ENCODE data around the gene MCTP1. TPM values are rescaled to one million over a fixed set of nuclear protein-coding genes. Genes with fewer than 3 reads are reported as not detected.

The MCTP1 gene
- polyA plus RNA-seq, 3 donors = 34.4 to 72.9 (median 55.5) TPM

- intact Hi-C loops (cut with micrococcal nuclease) = loop anchor here in 1 of 2 donors (10.0 kb wide), 1 partner anchor 63 kb away; no protein-coding TSS in a partner anchor
- H3K4me3 Mint-ChIP-seq = peak overlapping the region; percentile 62 to 79
- no peaks in the 10 kb centered on the region for H3K27me3 ChIP-seq (ENCODE audit: control insufficient read depth in 2 of 2, insufficient read depth in 2 of 2, low read length in 2 of 2)
- peak overlapping the region in 1 of 3 experiments; percentile 51 for H3K4me3 ChIP-seq (replicated peaks in 1 of 3; ENCODE audit: low read depth in 2 of 3, low read length in 3 of 3)
- H3K27me3 Mint-ChIP-seq (ENCODE audit: low read depth in 3 of 3) = peaks cover 0 to 1% (median 0%) of the 10 kb centered on the region in 3 donors
- no peaks in the 10 kb centered on the region for H3K79me2 ChIP-seq (ENCODE audit: insufficient read depth, low read length)
- H3K9ac ChIP-seq (ENCODE audit: insufficient read depth, low read length, poor library complexity, severe bottlenecking) = no peak overlapping the region
- peaks cover 30% of the 10 kb centered on the region for H3K4me1 Mint-ChIP-seq
- H3K4me2 ChIP-seq (replicated peaks; ENCODE audit: extremely low read depth, low read length, poor library complexity, severe bottlenecking) = peak overlapping the region; percentile 45
- peaks cover 0 to 8% (median 7%) of the 10 kb centered on the region in 7 donors for H3K9me3 Mint-ChIP-seq
- peak overlapping the region; percentile 74 for H2AFZ ChIP-seq (ENCODE audit: insufficient read depth, low read depth, low read length, poor library complexity, severe bottlenecking)
- no peaks in the 10 kb centered on the region for H3K36me3 ChIP-seq (replicated peaks in 1 of 2; ENCODE audit: control insufficient read depth in 1 of 2, insufficient read depth in 2 of 2, low read length in 2 of 2)
- peak overlapping the region; percentile 74 to 89 (median 85) for H3K27ac Mint-ChIP-seq
- no peaks in the 10 kb centered on the region for H3K36me3 Mint-ChIP-seq
- peak in 1 of 3 donors; percentile 55 for DNase-seq
- no peak for TF ChIP-seq CTCF (IDR thresholded peaks at IDR 0.05)
- H3K4me1 ChIP-seq (ENCODE audit: control insufficient read depth in 1 of 2, insufficient read depth in 2 of 2, low read length in 2 of 2) = peaks cover 14 to 24% of the 10 kb centered on the region in 2 donors
- no peaks in the 10 kb centered on the region for H4K20me1 ChIP-seq (ENCODE audit: insufficient read depth, low read length)
- WGBS (ENCODE audit: insufficient coverage) = 0% methylated on average over 1 of the region's 7 CpGs
- H3K9me3 ChIP-seq (replicated peaks in 1 of 2; ENCODE audit: control insufficient read depth in 1 of 2, insufficient read depth in 1 of 2, low read length in 2 of 2) = peaks cover 0 to 4% of the 10 kb centered on the region in 2 donors
- peak overlapping the region; percentile 24 to 68 for H3K27ac ChIP-seq (ENCODE audit: low read depth in 1 of 2, low read length in 2 of 2)
These were observed 197.0 kb downstream of the MCTP1 start for GRCh38 chr5:95087816-95088317.

GRCh38 chr5:95086927-95087815, 197.7 kb downstream of the MCTP1 start:
- H3K4me3 Mint-ChIP-seq = peak overlapping the region; percentile 62 to 79
- Histone ChIP-seq H3K36me3 (replicated peaks in 1 of 2; ENCODE audit: control insufficient read depth in 1 of 2, insufficient read depth in 2 of 2, low read length in 2 of 2) (no peaks in the 10 kb centered on the region), H4K20me1 (ENCODE audit: insufficient read depth, low read length) (no peaks in the 10 kb centered on the region), H3K4me2 (replicated peaks; ENCODE audit: extremely low read depth, low read length, poor library complexity, severe bottlenecking) (peak overlapping the region; percentile 45), H3K4me1 (ENCODE audit: control insufficient read depth in 1 of 2, insufficient read depth in 2 of 2, low read length in 2 of 2) (peaks cover 20 to 30% of the 10 kb centered on the region in 2 donors), H3K27ac (ENCODE audit: low read depth in 1 of 2, low read length in 2 of 2) (peak overlapping the region; percentile 24 to 68), H3K4me3 (replicated peaks in 1 of 3; ENCODE audit: low read depth in 2 of 3, low read length in 3 of 3) (peak overlapping the region in 2 of 3 experiments; percentile 8 to 51), H2AFZ (ENCODE audit: insufficient read depth, low read depth, low read length, poor library complexity, severe bottlenecking) (peak overlapping the region; percentile 74), H3K27me3 (ENCODE audit: control insufficient read depth in 2 of 2, insufficient read depth in 2 of 2, low read length in 2 of 2) (no peaks in the 10 kb centered on the region), H3K9ac (ENCODE audit: insufficient read depth, low read length, poor library complexity, severe bottlenecking) (no peak overlapping the region), H3K79me2 (ENCODE audit: insufficient read depth, low read length) (no peaks in the 10 kb centered on the region), H3K9me3 (replicated peaks in 1 of 2; ENCODE audit: control insufficient read depth in 1 of 2, insufficient read depth in 1 of 2, low read length in 2 of 2) (peaks cover 0 to 4% of the 10 kb centered on the region in 2 donors)
- peaks cover 0 to 8% (median 7%) of the 10 kb centered on the region in 7 donors for H3K9me3 Mint-ChIP-seq
- H3K36me3 Mint-ChIP-seq = no peaks in the 10 kb centered on the region
- peak in 2 of 3 donors; percentile 42 to 63 for DNase-seq
- intact Hi-C loops (cut with micrococcal nuclease) = loop anchor here in 1 of 2 donors (10.0 kb wide), 1 partner anchor 62 kb away; no protein-coding TSS in a partner anchor
- peaks cover 0 to 1% (median 0%) of the 10 kb centered on the region in 3 donors for H3K27me3 Mint-ChIP-seq (ENCODE audit: low read depth in 3 of 3)
- TF ChIP-seq CTCF (IDR thresholded peaks at IDR 0.05) = no peak
- H3K27ac Mint-ChIP-seq = peak overlapping the region; percentile 74 to 89 (median 85)
- peaks cover 31% of the 10 kb centered on the region for H3K4me1 Mint-ChIP-seq
- 10% methylated on average over 4 of the region's 6 CpGs for WGBS (ENCODE audit: insufficient coverage)
